GM18511 (cell line): ENCODE measurements around the gene SLK.

Experiments
- ATAC-seq: cut with Tn5 transposase; IDR thresholded peaks from one replicate; pipeline ENCODE4 v1.9.1; 2021; ENCODE audit warnings: mild to moderate bottlenecking, moderate library complexity; ENCODE audit not compliant: unreplicated experiment

Gene SLK

GRCh38 chr10:104045151-104046089 is 78.5 kb downstream of the SLK start:
- no peak for ATAC-seq

GRCh38 chr10:104046651-104047050 is 79.7 kb downstream of the SLK start:
- no peak for ATAC-seq

GRCh38 chr10:104049504-104050250 is 82.7 kb downstream of the SLK start:
- ATAC-seq = no peak

GRCh38 chr10:104052431-104052830 is 85.5 kb downstream of the SLK start:
- ATAC-seq = no peak

- no peak for ATAC-seq
Measured at GRCh38 chr10:104053201-104053600, 86.3 kb downstream of the SLK start.

GRCh38 chr10:104054430-104054829 is 87.5 kb downstream of the SLK start:
- ATAC-seq = no peak

DNA sequence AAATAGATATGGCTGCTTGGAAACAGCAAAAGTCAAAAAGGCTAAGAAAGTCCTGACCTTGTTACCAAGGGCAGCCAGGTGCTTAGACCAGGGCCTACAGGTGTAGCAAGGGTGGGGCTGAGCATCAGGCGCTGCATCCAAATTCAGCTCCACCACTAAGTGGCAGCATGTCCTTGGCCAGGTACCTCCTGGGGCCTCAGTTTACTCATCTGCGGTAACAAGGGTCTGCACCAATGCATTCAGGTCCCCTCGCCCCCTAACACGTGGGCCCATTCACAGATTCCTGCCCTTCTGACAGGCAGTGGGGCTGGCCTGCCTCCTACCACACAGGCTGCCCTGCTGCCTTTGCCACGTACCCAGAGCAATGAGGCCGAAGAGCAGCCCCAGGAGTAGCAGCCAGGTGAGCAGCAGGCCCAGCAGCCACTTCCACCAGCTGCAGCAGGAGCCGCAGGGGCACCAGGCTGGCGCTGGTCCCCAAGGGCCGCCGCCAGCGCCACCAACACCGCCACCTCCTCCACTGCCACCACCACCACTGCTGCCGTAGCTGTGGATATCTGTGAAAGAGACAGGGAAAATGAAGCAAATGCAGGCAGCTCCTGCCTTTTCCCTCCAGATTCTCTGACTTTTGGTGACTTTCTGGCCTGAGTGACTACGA is 89.8 kb downstream of the SLK start:
- ATAC-seq = no peak

- ATAC-seq = no peak
Measured at GRCh38 chr10:104057717-104058116, 90.8 kb downstream of the SLK start.

DNA sequence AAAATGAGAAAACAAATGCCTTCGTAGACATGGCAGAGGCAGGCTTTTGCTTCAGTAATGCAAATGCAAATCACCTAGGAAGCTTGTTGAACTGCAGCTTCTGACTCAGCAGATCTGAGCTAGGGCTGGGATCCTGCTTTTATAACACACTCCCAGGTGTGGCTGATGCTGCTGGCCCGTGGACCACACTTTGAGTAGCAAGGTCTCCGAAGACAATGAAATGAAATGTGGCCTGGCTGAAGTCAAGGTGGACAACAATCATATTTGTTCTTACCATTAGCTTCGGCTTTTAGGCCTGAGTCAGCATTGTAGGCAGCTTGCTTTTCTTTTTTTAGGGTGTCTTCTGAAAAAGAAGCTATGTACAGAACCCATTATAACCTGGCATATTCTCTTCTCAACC is 92.4 kb downstream of the SLK start:
- no peak for ATAC-seq

- ATAC-seq = no peak
Measured at GRCh38 chr10:104061196-104061595, 94.3 kb downstream of the SLK start.

DNA sequence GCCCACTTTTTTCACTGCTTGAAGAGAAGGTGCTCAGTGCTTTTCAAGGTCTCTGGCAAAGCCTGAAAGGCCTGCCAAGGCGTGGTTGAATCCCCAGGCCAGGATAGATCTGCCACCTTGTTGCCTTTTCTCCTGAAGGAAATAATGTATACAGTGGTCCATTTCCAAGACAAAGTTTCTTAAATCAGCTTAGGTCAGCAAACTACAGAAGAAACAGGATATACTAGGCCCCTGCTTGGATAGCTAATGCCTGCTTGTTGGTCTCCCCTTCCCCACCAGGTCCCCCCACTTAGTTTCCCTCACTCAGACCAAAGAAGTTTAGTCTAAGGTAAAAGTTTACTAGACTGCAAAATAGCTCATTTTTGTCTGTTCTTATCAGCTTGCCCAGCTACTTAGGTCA is 98.8 kb downstream of the SLK start:
- no peak for ATAC-seq

DNA sequence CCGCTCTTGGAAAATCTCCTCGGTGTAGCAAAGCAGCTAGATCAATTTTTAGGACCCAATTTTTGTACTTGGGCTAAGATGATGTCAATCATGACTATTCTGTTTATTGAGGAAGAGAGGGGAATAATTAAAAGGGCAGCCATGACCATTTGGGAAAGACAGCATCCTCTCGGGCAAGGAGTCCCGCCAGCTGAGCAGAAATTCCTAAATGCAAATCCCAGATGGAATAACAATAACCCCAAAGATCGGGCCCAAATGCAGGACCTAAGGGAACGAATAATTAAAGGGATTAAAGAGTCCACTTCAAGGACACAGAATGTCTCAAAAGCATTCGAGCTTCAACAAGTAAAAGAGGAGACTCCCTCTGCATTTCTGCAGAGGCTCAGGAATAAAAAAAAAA is 100.0 kb downstream of the SLK start:
- no peak for ATAC-seq

- no peak for ATAC-seq
Measured at GRCh38 chr10:104067525-104067924, 100.6 kb downstream of the SLK start.

GRCh38 chr10:104069613-104070012 is 102.7 kb downstream of the SLK start:
- no peak for ATAC-seq

DNA sequence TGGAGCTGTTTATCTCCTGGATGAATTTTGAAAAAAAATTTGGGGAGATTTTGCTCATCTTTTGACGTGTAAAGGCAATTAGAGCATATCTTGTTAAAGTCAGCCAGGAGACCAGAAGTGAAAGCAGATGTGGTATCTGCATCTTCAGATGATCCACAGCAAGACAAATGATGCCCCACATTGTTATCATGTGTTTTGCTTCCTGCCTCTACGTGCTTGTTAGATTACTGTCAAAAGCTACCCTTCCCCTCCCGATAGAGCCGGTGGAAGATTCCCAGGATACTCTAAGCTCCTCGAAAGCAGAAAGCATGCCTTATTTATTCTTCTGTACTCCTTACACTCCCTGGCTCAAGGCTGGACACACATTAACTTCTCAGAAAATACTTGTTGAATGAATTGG is 105.8 kb downstream of the SLK start:
- no peak for ATAC-seq

DNA sequence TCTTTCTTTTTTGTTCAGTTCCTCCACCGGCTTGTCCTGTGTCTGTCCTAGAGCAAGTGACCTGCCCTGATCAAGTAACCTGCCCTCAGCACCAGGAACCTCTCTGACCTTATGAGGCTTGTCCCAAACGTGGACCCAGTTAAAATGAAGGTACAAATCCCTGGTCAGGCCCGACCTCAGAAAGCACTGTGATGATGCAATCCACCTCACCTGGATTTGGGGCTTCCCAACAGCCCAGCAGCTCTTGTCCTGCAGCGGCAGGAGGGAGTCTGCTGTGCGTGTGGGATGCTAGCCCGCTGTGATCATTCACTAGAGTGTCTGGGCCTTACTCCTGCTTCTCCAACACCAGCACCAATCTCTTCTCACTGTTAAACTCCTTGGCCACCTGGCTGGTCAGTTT is 107.6 kb downstream of the SLK start:
- no peak for ATAC-seq

- ATAC-seq = no peak
Measured at GRCh38 chr10:104076743-104077160, 109.8 kb downstream of the SLK start.

DNA sequence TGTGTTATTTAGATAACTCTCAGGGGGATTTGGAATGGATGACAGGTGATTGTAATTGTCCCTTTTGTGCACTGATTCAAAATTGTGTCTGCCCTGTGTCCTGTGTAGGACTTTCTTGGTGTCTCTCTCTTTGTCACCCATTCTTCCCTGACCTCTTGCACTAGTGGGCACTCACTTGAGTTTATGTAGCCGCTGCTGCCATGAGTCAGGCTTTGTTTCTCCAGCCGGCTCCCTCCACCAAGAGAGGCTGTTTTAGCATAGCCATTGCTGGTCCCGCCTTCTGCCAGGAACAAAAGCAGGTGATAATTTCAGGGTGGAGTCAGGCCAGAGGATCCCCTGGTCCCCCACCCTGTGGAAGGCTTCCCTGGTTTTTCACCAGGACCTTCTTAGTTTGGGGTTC is 110.3 kb downstream of the SLK start:
- ATAC-seq = no peak

GRCh38 chr10:104077663-104078151 is 110.8 kb downstream of the SLK start:
- no peak for ATAC-seq
